Neural cell (in vitro differentiated cells): ENCODE measurements around the gene GTF2I. TPM values are rescaled to one million over a fixed set of nuclear protein-coding genes. Genes with fewer than 3 reads are reported as not detected.

Experiments
- H2AFZ ChIP-seq: fragments of 200-600, 300-800 bp; sonication (generic), shearing (Covaris generic); 2 replicates; pipeline ENCODE4 v1.6.0; 2014; ENCODE audit warnings: low read depth, mild to moderate bottlenecking, antibody characterized with exemption, low read length, moderate library complexity
- H3F3A ChIP-seq: fragments of 200-600 bp; shearing (Covaris generic); 2 replicates; pipeline ENCODE4 v1.6.1; 2016; ENCODE audit warnings: mild to moderate bottlenecking, moderate library complexity, mixed read lengths, antibody characterized with exemption, low read length; ENCODE audit not compliant: insufficient read depth, poor library complexity, severe bottlenecking
- H3K27ac ChIP-seq: fragments of 200-600, 300-800 bp; sonication (generic), shearing (Covaris generic); 2 replicates; pipeline ENCODE4 v1.5.1; 2014; ENCODE audit warnings: mild to moderate bottlenecking, low read length, moderate library complexity
- H3K27me3 ChIP-seq: fragments of 300-800, 200-600 bp; sonication (generic), shearing (Covaris generic); 2 replicates; pipeline ENCODE4 v1.6.0; 2014; ENCODE audit warnings: mild to moderate bottlenecking, low read depth, low read length, moderate library complexity; ENCODE audit not compliant: insufficient read depth
- H3K36me3 ChIP-seq: fragments of 300-800, 200-600 bp; sonication (generic), shearing (Covaris generic); 2 replicates; pipeline ENCODE4 v1.5.1; 2014; ENCODE audit warnings: mild to moderate bottlenecking, antibody characterized with exemption, low read length, moderate library complexity; ENCODE audit not compliant: insufficient read depth
- H3K4me2 ChIP-seq: fragments of 300-800, 200-600 bp; sonication (generic), shearing (Covaris generic); 2 replicates; pipeline ENCODE4 v1.6.0; 2014; ENCODE audit warnings: mild to moderate bottlenecking, low read length
- H3K4me3 ChIP-seq: fragments of 300-800, 200-600 bp; sonication (generic), shearing (Covaris generic); 2 replicates; pipeline ENCODE4 v1.5.1; 2014; ENCODE audit warnings: mild to moderate bottlenecking, low read length, moderate library complexity
- H3K79me2 ChIP-seq: fragments of 200-600 bp; shearing (Covaris generic); replicated peaks from 2 replicates; pipeline ENCODE4 v1.6.0; 2014; ENCODE audit warnings: mild to moderate bottlenecking, low read length, moderate library complexity; ENCODE audit not compliant: insufficient read depth
- H3K9ac ChIP-seq: fragments of 300-800, 200-600 bp; sonication (generic), shearing (Covaris generic); 2 replicates; pipeline ENCODE4 v1.6.1; 2016; ENCODE audit warnings: mild to moderate bottlenecking, low read length, mixed read lengths
- H3K9me2 ChIP-seq: fragments of 200-600 bp; shearing (Covaris generic); 2 replicates; pipeline ENCODE4 v1.6.1; 2016; ENCODE audit warnings: mild to moderate bottlenecking, low read length, mixed read lengths; ENCODE audit not compliant: insufficient read depth
- H3K9me3 ChIP-seq: fragments of 200-600, 300-800 bp; sonication (generic), shearing (Covaris generic); 2 replicates; pipeline ENCODE4 v1.6.1; 2016; ENCODE audit warnings: mild to moderate bottlenecking, mixed run types, low read length, moderate library complexity, mixed read lengths
- H4K20me1 ChIP-seq: fragments of 200-600 bp; shearing (Covaris generic); 2 replicates; pipeline ENCODE4 v1.6.1; 2016; ENCODE audit warnings: mild to moderate bottlenecking, mixed run types; ENCODE audit not compliant: insufficient read depth
- CTCF ChIP-seq: fragments of 450-650 bp; IDR thresholded peaks from 2 replicates; pipeline ENCODE4 v1.5.1; 2014; ENCODE audit warnings: antibody characterized with exemption, mild to moderate bottlenecking, moderate library complexity; ENCODE audit not compliant: poor library complexity, severe bottlenecking
- EP300 ChIP-seq: fragments of 450-650 bp; conservative IDR thresholded peaks from 2 replicates; pipeline ENCODE4 v1.6.1; 2014; ENCODE audit warnings: antibody characterized with exemption, mild to moderate bottlenecking, moderate library complexity; ENCODE audit not compliant: poor library complexity, severe bottlenecking
- EZH2 ChIP-seq: fragments of 200-600, 300-800 bp; shearing (Covaris generic), sonication (generic); IDR thresholded peaks from 2 replicates; pipeline ENCODE4 v1.6.1; 2014; ENCODE audit warnings: antibody characterized with exemption, low read length, borderline replicate concordance, mild to moderate bottlenecking; ENCODE audit not compliant: insufficient read depth, poor library complexity, severe bottlenecking
- MXI1 ChIP-seq: fragments of 450-650 bp; conservative IDR thresholded peaks from 2 replicates; pipeline ENCODE4 v1.6.1; 2014; ENCODE audit warnings: antibody characterized with exemption, mild to moderate bottlenecking; ENCODE audit not compliant: poor library complexity, severe bottlenecking
- POLR2AphosphoS5 ChIP-seq: IDR thresholded peaks from 2 replicates; pipeline ENCODE4 v1.6.1; 2012
- RAD21 ChIP-seq: fragments of 450-650 bp; conservative IDR thresholded peaks from 2 replicates; pipeline ENCODE4 v1.6.1; 2014; ENCODE audit warnings: antibody characterized with exemption, mild to moderate bottlenecking, moderate library complexity
- REST ChIP-seq: IDR thresholded peaks from 2 replicates; pipeline ENCODE4 v1.6.1; 2012; ENCODE audit warnings: borderline replicate concordance
- SMC3 ChIP-seq: fragments of 450-650 bp; conservative IDR thresholded peaks from 2 replicates; pipeline ENCODE4 v1.6.1; 2014; ENCODE audit warnings: antibody characterized with exemption, mild to moderate bottlenecking, moderate library complexity; ENCODE audit not compliant: poor library complexity
- TAF1 ChIP-seq: IDR thresholded peaks from 2 replicates; pipeline ENCODE4 v1.6.1; 2012; ENCODE audit warnings: low read depth
- polyA plus RNA-seq: library from polyadenylated mRNA; depleted of rRNA; stranded (reverse); fragments of >200 nt; gene quantifications from 2 replicates; pipeline ENCODE4 v1.2.3, GENCODE V29; 2014

The GTF2I gene
- polyA plus RNA-seq, 1 donor from 2014 or later, result 274 TPM

- no peak overlapping the region for H3K4me3 ChIP-seq
- no peaks in the 10 kb centered on the region for H3F3A ChIP-seq
- no peaks in the 10 kb centered on the region for H4K20me1 ChIP-seq
- peaks cover 19% of the 10 kb centered on the region for H3K36me3 ChIP-seq
- no peak for TF ChIP-seq SMC3
- no peak for TF ChIP-seq EP300
- no peak for TF ChIP-seq RAD21
- no peak for TF ChIP-seq MXI1
- TF ChIP-seq REST, result no peak
- no peak for TF ChIP-seq POLR2AphosphoS5
- no peak for TF ChIP-seq EZH2
- TF ChIP-seq CTCF, result no peak
- TF ChIP-seq TAF1, result no peak
- no peak overlapping the region for H3K4me2 ChIP-seq
- no peak overlapping the region for H3K9ac ChIP-seq
- no peak overlapping the region for H3K27ac ChIP-seq
- no peaks in the 10 kb centered on the region for H3K9me2 ChIP-seq
- no peak overlapping the region for H2AFZ ChIP-seq
- no peaks in the 10 kb centered on the region for H3K27me3 ChIP-seq
- no peaks in the 10 kb centered on the region for H3K9me3 ChIP-seq
- peaks cover 4% of the 10 kb centered on the region for H3K79me2 ChIP-seq
Observed at GRCh38 chr7:74722153-74722552, 64.6 kb downstream of the GTF2I start.

- Histone ChIP-seq H3K27ac (no peak overlapping the region), H3K36me3 (peaks cover 6% of the 10 kb centered on the region), H3K9ac (no peak overlapping the region), H3K79me2 (peaks cover 4% of the 10 kb centered on the region), H3K9me3 (no peaks in the 10 kb centered on the region), H3K27me3 (no peaks in the 10 kb centered on the region), H3K4me3 (no peak overlapping the region), H3K9me2 (no peaks in the 10 kb centered on the region), H4K20me1 (no peaks in the 10 kb centered on the region), H3K4me2 (no peak overlapping the region), H2AFZ (no peak overlapping the region), H3F3A (no peaks in the 10 kb centered on the region)
- TF ChIP-seq RAD21 (no peak), EP300 (no peak), POLR2AphosphoS5 (no peak), MXI1 (no peak), SMC3 (no peak), REST (no peak), CTCF (no peak), EZH2 (no peak), TAF1 (no peak)
Observed at GRCh38 chr7:74725840-74726239, 68.3 kb downstream of the GTF2I start.
